GM12864 (cell line): ENCODE measurements around the gene IFI6.
"Not testable (repeated sequence)": the region's sequence is repeated elsewhere in the genome, so short reads cannot be mapped to it uniquely, and the experiment has no call there.

Source experiments
- DNase-seq: peaks from one replicate; pipeline ENCODE4 v3.0.0-alpha.2; 2011; ENCODE audit warnings: low read depth
- H3K4me3 ChIP-seq: 2 replicates; pipeline ENCODE4 v1.5.1; 2011; ENCODE audit warnings: mild to moderate bottlenecking, low read depth, low read length, control low read depth
- CTCF ChIP-seq: IDR thresholded peaks from 2 replicates; pipeline ENCODE4 v1.5.1; 2011; ENCODE audit warnings: low read depth, mild to moderate bottlenecking, moderate library complexity, low read length, control low read depth, inconsistent platforms; ENCODE audit errors: missing control alignments

IFI6 gene

GRCh38 chr1:27643600-27644368 is 28.2 kb downstream of the IFI6 start:
- DNase-seq: no peak
- H3K4me3 ChIP-seq: no peak overlapping the region
- TF ChIP-seq CTCF: peak; percentile 98

- DNase-seq, H3K4me3 ChIP-seq: not testable (repeated sequence)
Observed at GRCh38 chr1:27640514-27640913, 31.5 kb downstream of the IFI6 start.

- no peak for TF ChIP-seq CTCF
- H3K4me3 ChIP-seq: no peak overlapping the region
Observed at GRCh38 chr1:27638805-27639204, 33.2 kb downstream of the IFI6 start.

GRCh38 chr1:27638047-27638734 is 33.8 kb downstream of the IFI6 start:
- DNase-seq: no peak
- TF ChIP-seq CTCF: no peak
- H3K4me3 ChIP-seq: no peak overlapping the region

More at GRCh38 chr1:27638805-27639204, 33.2 kb downstream of the IFI6 start:
- DNase-seq: no peak

GRCh38 chr1:27635396-27636142 is 36.4 kb downstream of the IFI6 start:
- no peak overlapping the region for H3K4me3 ChIP-seq
- no peak for DNase-seq
- TF ChIP-seq CTCF: no peak

- H3K4me3 ChIP-seq: peak within 1 kb of the TSS; percentile 37
- no peak for DNase-seq
- TF ChIP-seq CTCF: no peak
Observed at GRCh38 chr1:27634985-27635367, 37.0 kb downstream of the IFI6 start, which contains the start of gene FGR. FGR (minus strand) TSS chr1:27635185; CDS start chr1:27623916, 11,269 bp downstream.
